HG03442 (cell line): ENCODE data around the gene LSM2.
"Not testable (repeated sequence)": the region's sequence is repeated elsewhere in the genome, so short reads cannot be mapped to it uniquely, and the experiment has no call there.

Experiments used
- ATAC-seq: cut with Tn5 transposase; IDR thresholded peaks from one replicate; pipeline ENCODE4 v1.9.1; 2021; ENCODE audit warnings: mild to moderate bottlenecking, moderate library complexity; ENCODE audit not compliant: unreplicated experiment

The LSM2 gene

GRCh38 chr6:31806470-31807272 is at the start of gene LSM2:
TSS of gene LSM2 (minus strand) at chr6:31806966. CDS start at chr6:31806757, 209 bp downstream.
- peak; percentile 86 for ATAC-seq

- not testable (repeated sequence) for ATAC-seq
Observed at GRCh38 chr6:31851980-31852718, 45.4 kb upstream of the LSM2 start.

GRCh38 chr6:31851485-31851832 is 44.7 kb upstream of the LSM2 start:
- ATAC-seq = no peak

GRCh38 chr6:31850765-31851484 is 44.2 kb upstream of the LSM2 start:
- no peak for ATAC-seq

- no peak for ATAC-seq
Observed at GRCh38 chr6:31847276-31847978, 40.7 kb upstream of the LSM2 start.

- ATAC-seq = no peak
Observed at GRCh38 chr6:31844507-31844906, 37.7 kb upstream of the LSM2 start.

- ATAC-seq = no peak
Observed at GRCh38 chr6:31842053-31842452, 35.3 kb upstream of the LSM2 start.

- ATAC-seq = not testable (repeated sequence)
Observed at GRCh38 chr6:31839779-31840126, 33.0 kb upstream of the LSM2 start.

GRCh38 chr6:31838968-31839367 is 32.2 kb upstream of the LSM2 start:
- no peak for ATAC-seq

- ATAC-seq = not testable (repeated sequence)
Observed at GRCh38 chr6:31838114-31838553, 31.4 kb upstream of the LSM2 start.

- ATAC-seq = no peak
Observed at GRCh38 chr6:31837369-31838113, 30.8 kb upstream of the LSM2 start.

- ATAC-seq = no peak
Observed at GRCh38 chr6:31836474-31837368, 30.0 kb upstream of the LSM2 start.

GRCh38 chr6:31836047-31836473 is 29.3 kb upstream of the LSM2 start:
- no peak for ATAC-seq

GRCh38 chr6:31834367-31835250 is 27.8 kb upstream of the LSM2 start:
- ATAC-seq = peak; percentile 46

GRCh38 chr6:31831350-31832215 is 24.8 kb upstream of the LSM2 start:
- no peak for ATAC-seq

- ATAC-seq = no peak
Observed at GRCh38 chr6:31830886-31831335, 24.1 kb upstream of the LSM2 start.

GRCh38 chr6:31829633-31830283 is 23.0 kb upstream of the LSM2 start:
- ATAC-seq = no peak
